SK-N-SH (cell line): ENCODE data around the gene GHR.

Source experiments
- CHD2 ChIP-seq: fragments of 150-350 bp; IDR thresholded peaks from 2 replicates; pipeline ENCODE4 v1.6.1; 2018; ENCODE audit warnings: low read length; ENCODE audit not compliant: partially characterized antibody
- NFIC ChIP-seq: IDR thresholded peaks from 2 replicates; pipeline ENCODE4 v1.4.0; 2012; ENCODE audit warnings: borderline replicate concordance
- POLR2AphosphoS5 ChIP-seq: IDR thresholded peaks from 2 replicates; pipeline ENCODE4 v1.6.1; 2012; ENCODE audit warnings: low read depth, low read length
- TAF1 ChIP-seq: IDR thresholded peaks from 2 replicates; pipeline ENCODE4 v1.6.1; 2012; ENCODE audit warnings: low read depth, mild to moderate bottlenecking, low read length, moderate library complexity, borderline replicate concordance
- TF ChIP-seq, protein P1 (sequence below): fragments of 200-600 bp; sonication (generic); IDR thresholded peaks from 2 replicates; pipeline ENCODE4 v1.6.1; 2017; ENCODE audit warnings: antibody characterized with exemption, mild to moderate bottlenecking, moderate library complexity

- no peak for TF ChIP-seq NFIC
- no peak for TF ChIP-seq POLR2AphosphoS5
- TF ChIP-seq, protein P1, sequence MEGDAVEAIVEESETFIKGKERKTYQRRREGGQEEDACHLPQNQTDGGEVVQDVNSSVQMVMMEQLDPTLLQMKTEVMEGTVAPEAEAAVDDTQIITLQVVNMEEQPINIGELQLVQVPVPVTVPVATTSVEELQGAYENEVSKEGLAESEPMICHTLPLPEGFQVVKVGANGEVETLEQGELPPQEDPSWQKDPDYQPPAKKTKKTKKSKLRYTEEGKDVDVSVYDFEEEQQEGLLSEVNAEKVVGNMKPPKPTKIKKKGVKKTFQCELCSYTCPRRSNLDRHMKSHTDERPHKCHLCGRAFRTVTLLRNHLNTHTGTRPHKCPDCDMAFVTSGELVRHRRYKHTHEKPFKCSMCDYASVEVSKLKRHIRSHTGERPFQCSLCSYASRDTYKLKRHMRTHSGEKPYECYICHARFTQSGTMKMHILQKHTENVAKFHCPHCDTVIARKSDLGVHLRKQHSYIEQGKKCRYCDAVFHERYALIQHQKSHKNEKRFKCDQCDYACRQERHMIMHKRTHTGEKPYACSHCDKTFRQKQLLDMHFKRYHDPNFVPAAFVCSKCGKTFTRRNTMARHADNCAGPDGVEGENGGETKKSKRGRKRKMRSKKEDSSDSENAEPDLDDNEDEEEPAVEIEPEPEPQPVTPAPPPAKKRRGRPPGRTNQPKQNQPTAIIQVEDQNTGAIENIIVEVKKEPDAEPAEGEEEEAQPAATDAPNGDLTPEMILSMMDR: no peak
- no peak for TF ChIP-seq TAF1
- TF ChIP-seq CHD2: no peak
Measured at GRCh38 chr5:42624912-42625311, 201.7 kb downstream of the GHR start.
